Naive thymus-derived CD8-positive, alpha-beta T cell (primary cell): ENCODE data around the gene TRIM61. TPM values are rescaled to one million over a fixed set of nuclear protein-coding genes. Genes with fewer than 3 reads are reported as not detected.
"Not testable (repeated sequence)": the region's sequence is repeated elsewhere in the genome, so short reads cannot be mapped to it uniquely, and the experiment has no call there.

Source experiments
- ATAC-seq, 2 donors: fragments of 150-1000 bp; cut with Tn5 transposase in 1 of 2; sonication (Bioruptor Pico), chemical (Tn5 transposase) in 1 of 2; 1 replicate in 1 of 2; 2 replicates in 1 of 2; pipeline ENCODE4 v1.10.0; 2021; ENCODE audit warnings: mild to moderate bottlenecking in 2 of 2, moderate library complexity in 2 of 2
- POLR2A ChIA-PET: fragments of 350-600 bp; sonication (Branson Sonifier 250); formaldehyde crosslinking; loops from one replicate; lab custom pipeline; 2021; ENCODE audit warnings: antibody characterized with exemption; lab: Charles Lee
- DNase-seq, 10 donors: peaks; one replicate each; pipeline versions ENCODE4 v3.0.0 to v3.0.0-alpha.2; 2020 to 2022
- H3K27ac Mint-ChIP-seq, 10 donors: one replicate each; pipeline ENCODE4 v1.8.0; 2020 to 2022; ENCODE audit warnings: mild to moderate bottlenecking in 10 of 10, mixed read lengths in 10 of 10, moderate library complexity in 4 of 10, inconsistent platforms in 1 of 10
- H3K27me3 Mint-ChIP-seq, 5 donors: one replicate each; pipeline ENCODE4 v1.8.0; 2021 to 2022; ENCODE audit warnings: mixed read lengths in 5 of 5
- H3K36me3 Mint-ChIP-seq, 3 donors: one replicate each; pipeline ENCODE4 v1.8.0; 2020 to 2022; ENCODE audit warnings: mixed read lengths in 3 of 3, mild to moderate bottlenecking in 2 of 3, inconsistent platforms in 1 of 3
- H3K4me1 Mint-ChIP-seq, 4 donors: one replicate each; pipeline ENCODE4 v1.8.0; 2021 to 2022; ENCODE audit warnings: mixed read lengths in 4 of 4
- H3K4me3 Mint-ChIP-seq, 10 donors: one replicate each; pipeline ENCODE4 v1.8.0; 2020 to 2022; ENCODE audit warnings: mild to moderate bottlenecking in 10 of 10, mixed read lengths in 10 of 10, moderate library complexity in 6 of 10, inconsistent platforms in 1 of 10
- H3K9me3 Mint-ChIP-seq, 9 donors: one replicate each; pipeline ENCODE4 v1.8.0; 2020 to 2022; ENCODE audit warnings: mixed read lengths in 9 of 9, mild to moderate bottlenecking in 3 of 9, inconsistent platforms in 1 of 9, moderate library complexity in 1 of 9
- polyA plus RNA-seq, 3 donors: library from polyadenylated mRNA; unstranded; fragments of 300-500 nt; fragmentation: Illumina TruSeq; gene quantifications; one replicate each; pipeline ENCODE4 v1.2.3, GENCODE V29; 2021
- total RNA-seq, 8 experiments: library from RNA in 2 of 8; stranded (reverse) in 2 of 8; gene quantifications; one replicate each; pipeline ENCODE4 v1.2.3 and lab custom pipeline; 2021 to 2026

The TRIM61 gene
- total and polyA plus RNA-seq, 5 experiments from 2014 or later = 1.4 to 2.6 (median 1.7) TPM

GRCh38 chr4:164952551-164952950 lies 24.9 kb downstream of the TRIM61 start:
- ATAC-seq = no peak
- Mint-ChIP-seq H3K4me1 (peaks cover 6 to 22% (median 16%) of the 10 kb centered on the region in 4 donors), H3K27me3 (peaks cover 17 to 30% (median 17%) of the 10 kb centered on the region in 5 donors), H3K9me3 (peaks cover 0 to 8% (median 3%) of the 10 kb centered on the region in 9 donors), H3K27ac (no peak overlapping the region), H3K4me3 (no peak overlapping the region), H3K36me3 (peaks cover 0 to 23% (median 8%) of the 10 kb centered on the region in 3 donors)
- POLR2A ChIA-PET = no interaction called here
- no peak for DNase-seq

- peaks cover 0 to 2% (median 0%) of the 10 kb centered on the region in 9 donors for H3K9me3 Mint-ChIP-seq
- H3K4me3 Mint-ChIP-seq = no peak overlapping the region
- peaks cover 0 to 4% (median 0%) of the 10 kb centered on the region in 4 donors for H3K4me1 Mint-ChIP-seq
- ATAC-seq (no peak), DNase-seq (no peak)
- POLR2A ChIA-PET = no interaction called here
- H3K27me3 Mint-ChIP-seq = peaks cover 21 to 38% (median 30%) of the 10 kb centered on the region in 5 donors
- H3K36me3 Mint-ChIP-seq = peaks cover 0 to 10% (median 2%) of the 10 kb centered on the region in 3 donors
- H3K27ac Mint-ChIP-seq = no peak overlapping the region
These were observed 27.9 kb downstream of the TRIM61 start for GRCh38 chr4:164949448-164950143.

DNA sequence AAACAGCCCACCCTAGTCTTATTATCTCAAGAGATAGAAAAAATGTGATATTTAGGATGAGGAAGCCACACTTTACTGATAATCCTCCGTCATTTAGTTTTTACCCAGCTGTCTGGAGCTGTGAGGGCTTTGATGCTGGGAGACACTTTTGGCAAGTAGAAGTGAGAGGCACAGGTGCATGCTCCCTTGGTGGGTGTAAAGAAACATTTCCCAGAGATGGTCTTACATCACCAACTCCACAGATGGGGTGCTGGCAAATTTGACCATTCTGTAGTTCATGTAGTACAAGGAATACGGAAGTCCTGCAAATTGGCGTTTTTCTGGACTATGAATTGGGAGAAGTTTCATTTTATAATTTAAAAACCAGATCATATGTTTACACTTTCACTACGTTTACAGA lies 28.5 kb downstream of the TRIM61 start:
- POLR2A ChIA-PET = no interaction called here
- peaks cover 0 to 2% (median 0%) of the 10 kb centered on the region in 9 donors for H3K9me3 Mint-ChIP-seq
- DNase-seq (no peak), ATAC-seq (no peak)
- H3K4me3 Mint-ChIP-seq = no peak overlapping the region
- no peak overlapping the region for H3K27ac Mint-ChIP-seq
- peaks cover 21 to 38% (median 30%) of the 10 kb centered on the region in 5 donors for H3K27me3 Mint-ChIP-seq
- peaks cover 0 to 10% (median 2%) of the 10 kb centered on the region in 3 donors for H3K36me3 Mint-ChIP-seq
- peaks cover 0 to 4% (median 0%) of the 10 kb centered on the region in 4 donors for H3K4me1 Mint-ChIP-seq

DNA sequence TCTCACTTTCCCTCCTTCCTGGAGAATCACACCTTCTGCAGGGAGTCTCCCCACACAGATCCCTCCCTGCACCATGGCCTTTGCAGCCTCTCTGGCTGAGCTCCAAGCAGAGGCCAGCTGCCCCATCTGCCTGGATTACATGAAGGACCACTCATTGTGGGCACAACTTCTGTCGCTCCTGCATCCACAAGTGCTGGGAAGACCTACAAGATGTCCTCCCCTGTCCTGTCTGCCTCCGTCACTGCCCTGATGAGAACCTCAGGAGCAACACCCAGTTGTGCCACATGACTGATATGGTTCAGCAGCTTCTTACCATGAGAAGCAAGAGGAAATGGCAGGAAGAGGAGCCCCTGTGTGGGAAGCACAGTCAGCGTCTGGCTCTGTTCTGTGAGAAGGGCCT lies 29.5 kb downstream of the TRIM61 start:
- ATAC-seq, POLR2A ChIA-PET, H3K36me3 Mint-ChIP-seq, H3K9me3 Mint-ChIP-seq, H3K4me1 Mint-ChIP-seq, DNase-seq, H3K27ac Mint-ChIP-seq, H3K4me3 Mint-ChIP-seq: not testable (repeated sequence)
- H3K27me3 Mint-ChIP-seq = peaks cover 20 to 41% (median 36%) of the 10 kb centered on the region in 5 donors

DNA sequence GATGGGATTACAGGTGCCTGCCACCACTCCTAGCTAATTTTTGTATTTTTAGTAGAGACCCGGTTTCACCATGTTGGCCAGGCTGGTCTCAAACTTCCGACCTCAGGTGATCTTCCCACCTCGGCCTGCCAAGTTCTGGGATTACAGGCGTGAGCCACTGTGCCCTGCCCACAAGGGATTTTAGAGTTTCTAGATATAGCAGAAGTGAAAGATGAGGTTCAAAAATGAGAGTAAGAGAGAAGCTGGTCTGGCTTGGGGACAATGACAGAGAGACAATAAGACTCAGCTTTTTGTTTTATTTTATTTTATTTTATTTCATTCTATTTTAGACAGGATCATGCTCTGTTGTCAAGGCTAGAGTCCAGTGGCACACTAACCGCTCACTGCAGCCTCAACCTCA lies 30.6 kb downstream of the TRIM61 start:
- H3K9me3 Mint-ChIP-seq = peaks cover 0 to 6% (median 0%) of the 10 kb centered on the region in 9 donors
- peaks cover 17 to 53% (median 34%) of the 10 kb centered on the region in 5 donors for H3K27me3 Mint-ChIP-seq
- H3K4me3 Mint-ChIP-seq = no peak overlapping the region
- peak overlapping the region in 1 of 10 donors; percentile 54 for H3K27ac Mint-ChIP-seq
- DNase-seq (no peak), ATAC-seq (no peak)
- no peaks in the 10 kb centered on the region for H3K36me3 Mint-ChIP-seq
- POLR2A ChIA-PET = no interaction called here
- peaks cover 0 to 3% (median 0%) of the 10 kb centered on the region in 4 donors for H3K4me1 Mint-ChIP-seq

GRCh38 chr4:164945146-164945545 lies 32.3 kb downstream of the TRIM61 start:
- Mint-ChIP-seq H3K27me3 (peaks cover 20 to 68% (median 31%) of the 10 kb centered on the region in 5 donors), H3K4me1 (peaks cover 0 to 3% (median 0%) of the 10 kb centered on the region in 4 donors), H3K27ac (no peak overlapping the region), H3K9me3 (peaks cover 0 to 8% (median 0%) of the 10 kb centered on the region in 9 donors), H3K36me3 (no peaks in the 10 kb centered on the region), H3K4me3 (no peak overlapping the region)
- DNase-seq (no peak), ATAC-seq (no peak)
- POLR2A ChIA-PET = no interaction called here

- POLR2A ChIA-PET = no interaction called here
- Mint-ChIP-seq H3K27me3 (peaks cover 19 to 77% (median 28%) of the 10 kb centered on the region in 5 donors), H3K27ac (no peak overlapping the region), H3K4me3 (no peak overlapping the region), H3K9me3 (peaks cover 0 to 8% (median 0%) of the 10 kb centered on the region in 9 donors), H3K4me1 (peaks cover 0 to 3% (median 0%) of the 10 kb centered on the region in 4 donors), H3K36me3 (no peaks in the 10 kb centered on the region)
- ATAC-seq = no peak
- DNase-seq = no peak
These were observed 34.3 kb downstream of the TRIM61 start for GRCh38 chr4:164943192-164943591.

DNA sequence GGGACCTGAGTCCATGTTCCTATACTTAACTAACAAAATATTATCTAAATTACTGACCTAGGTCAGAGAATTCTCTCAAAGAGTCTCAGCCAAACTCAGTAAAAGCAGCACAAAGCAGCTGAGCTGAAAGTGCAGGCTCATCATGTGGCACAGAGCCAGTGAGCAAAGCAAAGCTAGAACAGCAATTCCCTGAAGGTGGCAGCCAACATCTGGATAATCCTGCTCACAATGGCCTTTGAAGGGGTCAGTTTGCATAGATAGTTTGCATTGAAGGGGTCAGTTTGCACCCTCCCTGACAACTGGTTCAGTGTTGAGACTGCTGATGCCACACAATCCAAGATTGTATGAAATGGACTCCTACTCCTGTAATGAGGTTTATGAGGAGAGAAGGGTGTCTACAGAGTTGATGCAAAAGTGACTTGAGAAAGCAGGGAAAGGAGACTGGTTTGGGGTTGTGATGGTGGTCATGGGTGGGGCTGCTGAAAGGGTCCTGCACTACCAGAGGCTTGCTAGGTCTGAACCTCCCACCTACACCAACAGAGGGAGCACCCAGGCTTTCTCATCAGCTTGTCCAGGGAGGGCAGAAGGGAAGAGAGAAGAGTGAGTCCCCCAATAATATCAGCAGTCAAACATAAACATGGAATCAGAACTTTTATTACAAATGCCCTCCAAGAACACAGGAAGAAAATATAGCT lies 39.7 kb downstream of the TRIM61 start:
- peaks cover 17 to 90% (median 27%) of the 10 kb centered on the region in 5 donors for H3K27me3 Mint-ChIP-seq
- H3K4me1 Mint-ChIP-seq = no peaks in the 10 kb centered on the region
- no peak for DNase-seq
- H3K27ac Mint-ChIP-seq = no peak overlapping the region
- H3K36me3 Mint-ChIP-seq = no peaks in the 10 kb centered on the region
- no peak overlapping the region for H3K4me3 Mint-ChIP-seq
- no peak for ATAC-seq
- peaks cover 0 to 8% (median 0%) of the 10 kb centered on the region in 9 donors for H3K9me3 Mint-ChIP-seq
- POLR2A ChIA-PET = no interaction called here

GRCh38 chr4:164935865-164936606 lies 41.4 kb downstream of the TRIM61 start:
- H3K9me3 Mint-ChIP-seq, H3K4me1 Mint-ChIP-seq, H3K4me3 Mint-ChIP-seq, H3K27ac Mint-ChIP-seq, POLR2A ChIA-PET, ATAC-seq, H3K36me3 Mint-ChIP-seq, DNase-seq: not testable (repeated sequence)
- H3K27me3 Mint-ChIP-seq = peaks cover 18 to 80% (median 22%) of the 10 kb centered on the region in 5 donors

DNA sequence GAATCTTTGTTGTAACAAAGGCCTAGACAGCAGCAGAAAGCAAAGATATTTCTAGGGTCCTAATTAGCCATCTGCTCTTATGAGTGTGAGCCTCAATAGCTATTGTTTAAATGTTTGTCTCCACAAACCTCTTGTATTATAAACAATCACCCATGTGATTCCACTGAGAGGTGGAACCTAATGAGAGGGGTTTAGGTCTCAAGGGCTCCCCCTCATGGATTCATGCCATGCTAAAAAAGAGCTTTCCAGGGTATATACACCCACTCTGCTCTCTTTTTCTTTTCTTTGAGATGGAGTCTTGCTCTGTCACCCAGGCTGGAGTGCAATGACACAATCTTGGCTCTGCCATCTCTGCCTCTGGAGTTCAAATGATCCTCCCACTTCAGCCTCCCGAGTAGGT lies 42.1 kb downstream of the TRIM61 start:
- POLR2A ChIA-PET = no interaction called here
- Mint-ChIP-seq H3K4me1 (no peaks in the 10 kb centered on the region), H3K4me3 (no peak overlapping the region), H3K27me3 (peaks cover 15 to 74% (median 20%) of the 10 kb centered on the region in 5 donors), H3K36me3 (no peaks in the 10 kb centered on the region), H3K9me3 (no peaks in the 10 kb centered on the region), H3K27ac (no peak overlapping the region)
- ATAC-seq (no peak), DNase-seq (no peak)

- Mint-ChIP-seq H3K36me3 (no peaks in the 10 kb centered on the region), H3K9me3 (no peaks in the 10 kb centered on the region), H3K4me1 (no peaks in the 10 kb centered on the region), H3K27me3 (peaks cover 5 to 52% (median 15%) of the 10 kb centered on the region in 5 donors), H3K4me3 (no peak overlapping the region), H3K27ac (no peak overlapping the region)
- ATAC-seq (no peak), DNase-seq (no peak)
- POLR2A ChIA-PET = no interaction called here
These were observed 44.2 kb downstream of the TRIM61 start for GRCh38 chr4:164933244-164933643.

GRCh38 chr4:164931551-164932324 lies 45.7 kb downstream of the TRIM61 start:
- Mint-ChIP-seq H3K36me3 (no peaks in the 10 kb centered on the region), H3K4me1 (no peaks in the 10 kb centered on the region), H3K4me3 (no peak overlapping the region), H3K27ac (no peak overlapping the region), H3K9me3 (no peaks in the 10 kb centered on the region), H3K27me3 (peaks cover 3 to 38% (median 9%) of the 10 kb centered on the region in 5 donors)
- POLR2A ChIA-PET = no interaction called here
- no peak for DNase-seq
- ATAC-seq = no peak
